ENCODE measurements around the gene PHACTR1.

The PHACTR1 gene

GRCh38 chr6:12845224-12846004 lies 128.8 kb downstream of the PHACTR1 start:
- no peak overlapping the region for H4K91ac ChIP-seq (ENCODE audit: low read depth, low read length, poor library complexity)
- WGBS, 2 donors (ENCODE audit: extremely low coverage in 2 of 2, insufficient read length in 2 of 2, insufficient replicate concordance in 1 of 2) = no CpG with 5 or more reads among the region's 10 CpGs

GRCh38 chr6:12848964-12849808 lies 132.6 kb downstream of the PHACTR1 start:
- Histone ChIP-seq H3K9ac (ENCODE audit: low read depth, low read length, poor library complexity) (no peak overlapping the region), H2AFZ (ENCODE audit: low read length) (no peak overlapping the region), H3K4ac (ENCODE audit: low read length) (no peak overlapping the region), H3K14ac (ENCODE audit: low read length) (no peak overlapping the region), H3K23ac (ENCODE audit: low read depth, low read length, poor library complexity) (no peak overlapping the region), H3K4me2 (ENCODE audit: insufficient read depth, low read length, poor library complexity, severe bottlenecking) (no peak overlapping the region), H3K4me3 (ENCODE audit: low read length in 2 of 2) (no peak overlapping the region), H3K79me1 (ENCODE audit: low read depth, low read length) (no peaks in the 10 kb centered on the region), H2AK5ac (ENCODE audit: low read depth, low read length) (no peak overlapping the region), H2BK15ac (ENCODE audit: low read length) (no peak overlapping the region), H3K36me3 (replicated peaks in 1 of 2; ENCODE audit: control insufficient read depth in 2 of 2, insufficient read depth in 2 of 2, low read length in 2 of 2) (no peaks in the 10 kb centered on the region), H3K18ac (ENCODE audit: low read length) (no peak overlapping the region), H3K4me1 (ENCODE audit: control insufficient read depth in 2 of 2, insufficient read depth in 1 of 2, low read depth in 1 of 2, low read length in 2 of 2) (peaks cover 0 to 8% of the 10 kb centered on the region in 2 donors), H2BK5ac (ENCODE audit: low read length) (no peak overlapping the region), H3K27me3 (ENCODE audit: control insufficient read depth in 3 of 3, insufficient read depth in 3 of 3, low read depth in 1 of 3, low read length in 3 of 3) (no peaks in the 10 kb centered on the region), H3K27ac (replicated peaks; ENCODE audit: low read length) (no peak overlapping the region), H4K8ac (ENCODE audit: low read depth, low read length) (no peak overlapping the region), H3K9me3 (replicated peaks in 1 of 2; ENCODE audit: control insufficient read depth in 2 of 2, insufficient read depth in 1 of 2, low read depth in 1 of 2, low read length in 2 of 2) (no peaks in the 10 kb centered on the region), H2BK12ac (ENCODE audit: low read length) (no peak overlapping the region), H4K91ac (ENCODE audit: low read depth, low read length, poor library complexity) (no peak overlapping the region), H2BK120ac (ENCODE audit: low read depth, low read length) (no peak overlapping the region)
- DNase-seq (ENCODE audit: low spot score) = no peak
- no CpG with 5 or more reads among the region's 13 CpGs for WGBS, 2 donors (ENCODE audit: extremely low coverage in 2 of 2, insufficient read length in 2 of 2, insufficient replicate concordance in 1 of 2)

More at GRCh38 chr6:12845224-12846004, 128.8 kb downstream of the PHACTR1 start:
- Histone ChIP-seq H3K14ac (ENCODE audit: low read length) (no peak overlapping the region), H3K4ac (ENCODE audit: low read length) (no peak overlapping the region), H2BK120ac (ENCODE audit: low read depth, low read length) (no peak overlapping the region), H3K27me3 (ENCODE audit: control insufficient read depth in 3 of 3, insufficient read depth in 3 of 3, low read depth in 1 of 3, low read length in 3 of 3) (no peaks in the 10 kb centered on the region), H3K36me3 (replicated peaks in 1 of 2; ENCODE audit: control insufficient read depth in 2 of 2, insufficient read depth in 2 of 2, low read length in 2 of 2) (no peaks in the 10 kb centered on the region), H3K4me3 (ENCODE audit: low read length in 2 of 2) (no peak overlapping the region), H2AFZ (ENCODE audit: low read length) (no peak overlapping the region), H3K4me2 (ENCODE audit: insufficient read depth, low read length, poor library complexity, severe bottlenecking) (no peak overlapping the region), H3K23ac (ENCODE audit: low read depth, low read length, poor library complexity) (no peak overlapping the region), H2BK15ac (ENCODE audit: low read length) (no peak overlapping the region), H3K79me1 (ENCODE audit: low read depth, low read length) (no peaks in the 10 kb centered on the region), H2BK5ac (ENCODE audit: low read length) (no peak overlapping the region), H2AK5ac (ENCODE audit: low read depth, low read length) (no peak overlapping the region), H3K4me1 (ENCODE audit: control insufficient read depth in 2 of 2, insufficient read depth in 1 of 2, low read depth in 1 of 2, low read length in 2 of 2) (peaks cover 0 to 8% of the 10 kb centered on the region in 2 donors), H4K8ac (ENCODE audit: low read depth, low read length) (no peak overlapping the region), H2BK12ac (ENCODE audit: low read length) (no peak overlapping the region), H3K9me3 (replicated peaks in 1 of 2; ENCODE audit: control insufficient read depth in 2 of 2, insufficient read depth in 1 of 2, low read depth in 1 of 2, low read length in 2 of 2) (no peaks in the 10 kb centered on the region), H3K18ac (ENCODE audit: low read length) (no peak overlapping the region), H3K9ac (ENCODE audit: low read depth, low read length, poor library complexity) (no peak overlapping the region), H3K27ac (replicated peaks; ENCODE audit: low read length) (no peak overlapping the region)
- DNase-seq (ENCODE audit: low spot score) = no peak

GRCh38 chr6:12849809-12850198 lies 133.2 kb downstream of the PHACTR1 start:
- no peaks in the 10 kb centered on the region for H3K79me1 ChIP-seq (ENCODE audit: low read depth, low read length)
- DNase-seq (ENCODE audit: low spot score) = no peak
- H3K27ac ChIP-seq (replicated peaks; ENCODE audit: low read length) = no peak overlapping the region
- no peak overlapping the region for H2BK12ac ChIP-seq (ENCODE audit: low read length)
- no peak overlapping the region for H2BK5ac ChIP-seq (ENCODE audit: low read length)
- H3K23ac ChIP-seq (ENCODE audit: low read depth, low read length, poor library complexity) = no peak overlapping the region
- H2BK15ac ChIP-seq (ENCODE audit: low read length) = no peak overlapping the region
- peaks cover 0 to 8% of the 10 kb centered on the region in 2 donors for H3K4me1 ChIP-seq (ENCODE audit: control insufficient read depth in 2 of 2, insufficient read depth in 1 of 2, low read depth in 1 of 2, low read length in 2 of 2)
- no CpG with 5 or more reads among the region's 1 CpG for WGBS, 2 donors (ENCODE audit: extremely low coverage in 2 of 2, insufficient read length in 2 of 2, insufficient replicate concordance in 1 of 2)
- no peak overlapping the region for H3K18ac ChIP-seq (ENCODE audit: low read length)
- no peak overlapping the region for H3K4me2 ChIP-seq (ENCODE audit: insufficient read depth, low read length, poor library complexity, severe bottlenecking)
- H2AK5ac ChIP-seq (ENCODE audit: low read depth, low read length) = no peak overlapping the region
- H4K8ac ChIP-seq (ENCODE audit: low read depth, low read length) = no peak overlapping the region
- H2BK120ac ChIP-seq (ENCODE audit: low read depth, low read length) = no peak overlapping the region
- no peaks in the 10 kb centered on the region for H3K27me3 ChIP-seq (ENCODE audit: control insufficient read depth in 3 of 3, insufficient read depth in 3 of 3, low read depth in 1 of 3, low read length in 3 of 3)
- H4K91ac ChIP-seq (ENCODE audit: low read depth, low read length, poor library complexity) = no peak overlapping the region
- H3K4me3 ChIP-seq (ENCODE audit: low read length in 2 of 2) = no peak overlapping the region
- H3K9ac ChIP-seq (ENCODE audit: low read depth, low read length, poor library complexity) = no peak overlapping the region
- H2AFZ ChIP-seq (ENCODE audit: low read length) = no peak overlapping the region
- no peak overlapping the region for H3K14ac ChIP-seq (ENCODE audit: low read length)
- no peak overlapping the region for H3K4ac ChIP-seq (ENCODE audit: low read length)
- H3K9me3 ChIP-seq (replicated peaks in 1 of 2; ENCODE audit: control insufficient read depth in 2 of 2, insufficient read depth in 1 of 2, low read depth in 1 of 2, low read length in 2 of 2) = no peaks in the 10 kb centered on the region
- H3K36me3 ChIP-seq (replicated peaks in 1 of 2; ENCODE audit: control insufficient read depth in 2 of 2, insufficient read depth in 2 of 2, low read length in 2 of 2) = no peaks in the 10 kb centered on the region

- no peak overlapping the region for H3K18ac ChIP-seq (ENCODE audit: low read length)
- DNase-seq (ENCODE audit: low spot score) = no peak
- no peak overlapping the region for H2BK120ac ChIP-seq (ENCODE audit: low read depth, low read length)
- H2AFZ ChIP-seq (ENCODE audit: low read length) = no peak overlapping the region
- H2BK15ac ChIP-seq (ENCODE audit: low read length) = no peak overlapping the region
- H2BK5ac ChIP-seq (ENCODE audit: low read length) = no peak overlapping the region
- H4K91ac ChIP-seq (ENCODE audit: low read depth, low read length, poor library complexity) = no peak overlapping the region
- H3K36me3 ChIP-seq (replicated peaks in 1 of 2; ENCODE audit: control insufficient read depth in 2 of 2, insufficient read depth in 2 of 2, low read length in 2 of 2) = no peaks in the 10 kb centered on the region
- H3K79me1 ChIP-seq (ENCODE audit: low read depth, low read length) = no peaks in the 10 kb centered on the region
- no peaks in the 10 kb centered on the region for H3K9me3 ChIP-seq (replicated peaks in 1 of 2; ENCODE audit: control insufficient read depth in 2 of 2, insufficient read depth in 1 of 2, low read depth in 1 of 2, low read length in 2 of 2)
- H3K14ac ChIP-seq (ENCODE audit: low read length) = no peak overlapping the region
- H3K27ac ChIP-seq (replicated peaks; ENCODE audit: low read length) = no peak overlapping the region
- no peak overlapping the region for H2BK12ac ChIP-seq (ENCODE audit: low read length)
- no peak overlapping the region for H4K8ac ChIP-seq (ENCODE audit: low read depth, low read length)
- no peak overlapping the region for H3K9ac ChIP-seq (ENCODE audit: low read depth, low read length, poor library complexity)
- H3K27me3 ChIP-seq (ENCODE audit: control insufficient read depth in 3 of 3, insufficient read depth in 3 of 3, low read depth in 1 of 3, low read length in 3 of 3) = no peaks in the 10 kb centered on the region
- peaks cover 0 to 6% of the 10 kb centered on the region in 2 donors for H3K4me1 ChIP-seq (ENCODE audit: control insufficient read depth in 2 of 2, insufficient read depth in 1 of 2, low read depth in 1 of 2, low read length in 2 of 2)
- no CpG with 5 or more reads among the region's 6 CpGs for WGBS, 2 donors (ENCODE audit: extremely low coverage in 2 of 2, insufficient read length in 2 of 2, insufficient replicate concordance in 1 of 2)
- H3K23ac ChIP-seq (ENCODE audit: low read depth, low read length, poor library complexity) = no peak overlapping the region
- H3K4me3 ChIP-seq (ENCODE audit: low read length in 2 of 2) = no peak overlapping the region
- H2AK5ac ChIP-seq (ENCODE audit: low read depth, low read length) = no peak overlapping the region
- no peak overlapping the region for H3K4ac ChIP-seq (ENCODE audit: low read length)
- no peak overlapping the region for H3K4me2 ChIP-seq (ENCODE audit: insufficient read depth, low read length, poor library complexity, severe bottlenecking)
Measured at GRCh38 chr6:12851123-12851695, 134.6 kb downstream of the PHACTR1 start.
